ENCODE results near the gene TRMU. TPM values are rescaled to one million over a fixed set of nuclear protein-coding genes. Genes with fewer than 3 reads are reported as not detected.

Gene TRMU
- total RNA-seq, 1 experiment from 2014 or later = 48.8 TPM

- ChIA-PET POLR2A (no interaction called here), CTCF (no interaction called here)
- DNase-seq (ENCODE audit: low read depth, low spot score) = no peak
- H3K9me3 ChIP-seq (ENCODE audit: control insufficient read depth, insufficient read depth, low read depth, low read length) = no peaks in the 10 kb centered on the region
- H3K4me3 ChIP-seq (ENCODE audit: low read depth in 2 of 2, low read length in 2 of 2) = no peak overlapping the region
- H3K27ac ChIP-seq (ENCODE audit: low read length) = no peak overlapping the region
- H3K4me1 ChIP-seq (ENCODE audit: control insufficient read depth, insufficient read depth, low read length) = no peaks in the 10 kb centered on the region
- no TSS peak for BruUV-seq (replicated peaks)
- H3K27me3 ChIP-seq (ENCODE audit: control insufficient read depth, insufficient read depth, low read length) = no peaks in the 10 kb centered on the region
- intact Hi-C loops (cut with micrococcal nuclease; ENCODE audit: unreplicated experiment) (no loop called here), in situ Hi-C loops (cut with HindIII; ENCODE audit: low pct_unique_long_range_greater_than_20kb, low sequenced_read_pairs) (no loop called here)
- ATAC-seq = peak; percentile 69
- no peaks in the 10 kb centered on the region for H3K36me3 ChIP-seq (ENCODE audit: control insufficient read depth, insufficient read depth, low read length)
- TF ChIP-seq TCF7L2 (IDR thresholded peaks at IDR 0.05; ENCODE audit: low read depth, low read length) (no peak), SIN3A (IDR thresholded peaks at IDR 0.05; ENCODE audit: borderline replicate concordance, insufficient read depth, low read depth, low read length) (no peak), CTCF (IDR thresholded peaks at IDR 0.05) (no peak; the same call in 1 of the 2 replicates), POLR2AphosphoS5 (IDR thresholded peaks at IDR 0.05; ENCODE audit: low read depth, low read length) (no peak), REST (IDR thresholded peaks at IDR 0.05; ENCODE audit: insufficient read depth in 1 of 2, low read depth in 2 of 2, low read length in 1 of 2) (no peak)
Measured at GRCh38 chr22:46390652-46391301, 55.3 kb downstream of the TRMU start.

- DNase-seq (ENCODE audit: low read depth, low spot score) = no peak
- H3K4me1 ChIP-seq (ENCODE audit: control insufficient read depth, insufficient read depth, low read length) = no peaks in the 10 kb centered on the region
- H3K27me3 ChIP-seq (ENCODE audit: control insufficient read depth, insufficient read depth, low read length) = no peaks in the 10 kb centered on the region
- BruUV-seq (replicated peaks) = no TSS peak
- no peaks in the 10 kb centered on the region for H3K36me3 ChIP-seq (ENCODE audit: control insufficient read depth, insufficient read depth, low read length)
- H3K4me3 ChIP-seq (ENCODE audit: low read depth in 2 of 2, low read length in 2 of 2) = no peak overlapping the region
- ChIA-PET POLR2A (no interaction called here), CTCF (no interaction called here)
- no peak overlapping the region for H3K27ac ChIP-seq (ENCODE audit: low read length)
- intact Hi-C loops (cut with micrococcal nuclease; ENCODE audit: unreplicated experiment) (no loop called here), in situ Hi-C loops (cut with HindIII; ENCODE audit: low pct_unique_long_range_greater_than_20kb, low sequenced_read_pairs) (no loop called here)
- ATAC-seq = no peak
- no peaks in the 10 kb centered on the region for H3K9me3 ChIP-seq (ENCODE audit: control insufficient read depth, insufficient read depth, low read depth, low read length)
- no peak for TF ChIP-seq REST (IDR thresholded peaks at IDR 0.05; ENCODE audit: insufficient read depth in 1 of 2, low read depth in 2 of 2, low read length in 1 of 2)
- no peak for TF ChIP-seq CTCF (IDR thresholded peaks at IDR 0.05)
- no peak for TF ChIP-seq POLR2AphosphoS5 (IDR thresholded peaks at IDR 0.05; ENCODE audit: low read depth, low read length)
- no peak for TF ChIP-seq TCF7L2 (IDR thresholded peaks at IDR 0.05; ENCODE audit: low read depth, low read length)
- no peak for TF ChIP-seq SIN3A (IDR thresholded peaks at IDR 0.05; ENCODE audit: borderline replicate concordance, insufficient read depth, low read depth, low read length)
Measured at GRCh38 chr22:46391486-46392136, 56.1 kb downstream of the TRMU start.
